Measurements from ENCODE around the gene CDKN2B. TPM values are rescaled to one million over a fixed set of nuclear protein-coding genes. Genes with fewer than 3 reads are reported as not detected.
A peak's percentile ranks its signal among the peaks of the same experiment; 100 is the strongest.

Gene CDKN2B
- polyA plus RNA-seq, 1 of the 3 experiments (the other 2 are of a cell fraction), result 6.3 TPM

DNA sequence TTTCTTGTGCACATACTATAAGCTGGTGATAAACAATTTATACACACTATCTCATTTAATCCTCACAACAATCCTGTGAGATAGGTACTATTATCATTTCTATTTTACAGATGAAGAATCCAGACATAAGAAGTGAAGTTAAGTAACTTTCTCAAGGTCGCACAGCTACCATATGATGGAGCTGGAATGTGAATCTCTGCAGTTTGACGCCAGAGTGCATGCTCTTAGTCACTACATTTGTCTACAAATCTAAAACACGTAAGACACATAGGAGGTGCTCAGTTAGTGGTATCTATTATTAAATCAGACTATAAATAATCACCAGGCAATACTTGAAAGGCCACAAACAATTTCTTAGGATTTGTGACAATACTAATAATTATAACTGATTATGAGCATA lies 45.0 kb upstream of the CDKN2B start:
- 53% methylated on average over 3 of the region's 3 CpGs for WGBS (ENCODE audit: low lambda C conversion rate)
- peaks cover 30% of the 10 kb centered on the region for H3F3A ChIP-seq (replicated peaks; ENCODE audit: insufficient read depth)

DNA sequence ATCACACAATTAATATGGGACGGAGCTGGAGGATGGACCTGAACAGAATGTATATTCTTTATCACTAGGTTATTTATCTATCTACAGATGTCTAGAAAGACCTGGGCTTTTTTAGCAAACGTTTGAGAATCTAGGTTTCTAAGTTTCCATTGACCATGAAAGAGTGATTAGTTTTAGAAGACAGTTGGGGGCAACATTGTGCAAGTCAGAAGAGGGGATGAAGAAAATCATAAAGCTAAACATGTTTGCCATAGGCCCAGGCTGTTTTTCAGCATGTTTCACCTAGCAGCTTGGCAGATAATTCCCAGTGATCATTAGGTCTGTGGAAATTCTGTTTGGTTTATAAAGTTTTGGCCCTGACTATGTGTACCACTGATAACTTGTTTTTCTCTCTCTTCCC lies 44.1 kb upstream of the CDKN2B start:
- Histone ChIP-seq H3K4me1 (ENCODE audit: control insufficient read depth in 1 of 2, insufficient read depth in 2 of 2, low read depth in 1 of 2, low read length in 1 of 2) (0 out of 4 replicates have a peak, but pooled peaks cover 0 to 6% of the 10 kb centered on the region in 2 experiments), H3K27me3 (ENCODE audit: insufficient read depth) (no peaks in the 10 kb centered on the region), H4K20me1 (ENCODE audit: insufficient read depth) (no peaks in the 10 kb centered on the region), H3K79me2 (ENCODE audit: insufficient read depth) (no peaks in the 10 kb centered on the region), H3F3A (replicated peaks; ENCODE audit: insufficient read depth) (peaks cover 30% of the 10 kb centered on the region), H2AFZ (ENCODE audit: low read depth) (no peak overlapping the region; the same call in 1 of the 2 replicates), H3K36me3 (replicated peaks in 1 of 2; ENCODE audit: control insufficient read depth in 1 of 2, insufficient read depth in 2 of 2, low read length in 1 of 2) (no peaks in the 10 kb centered on the region), H3K9me3 (no peaks in the 10 kb centered on the region), H3K9ac (peak overlapping the region; percentile 25; the same call in 1 of the 2 replicates), H3K4me2 (peak overlapping the region; percentile 33), H3K4me3 (ENCODE audit: low read depth in 2 of 2, low read length in 1 of 2) (no peak overlapping the region), H3K27ac (ENCODE audit: low read depth in 2 of 2, low read length in 1 of 2) (peak overlapping the region in 1 of 2 experiments; percentile 86; a peak in 2 of 4 replicates), H3K9me2 (no peaks in the 10 kb centered on the region)
- WGBS (ENCODE audit: low lambda C conversion rate), result 24% methylated on average over 2 of the region's 2 CpGs
- CTCF ChIA-PET, result interaction anchor here (1.8 to 6.2 kb wide), 4 partner anchors 8 to 66 kb away, joined by 5 to 23 read pairs (median 8); partner anchors contain the start of gene CDKN2B
- DNase-seq, result no peak
- POLR2A ChIA-PET, result interaction anchor here (0.5 kb wide), 1 partner anchor 251 kb away, joined by 4 read pairs; the partner anchor contains the start of gene MTAP
- no peak for TF ChIP-seq EP300 (IDR thresholded peaks at IDR 0.05; ENCODE audit: borderline replicate concordance in 1 of 2, low read depth in 1 of 2, low read length in 1 of 2)
- 0 out of 2 replicates have a peak, but pooled peaks have one; percentile 6 for TF ChIP-seq RAD21 (IDR thresholded peaks at IDR 0.05; ENCODE audit: low read length)
- TF ChIP-seq SMC3 (IDR thresholded peaks at IDR 0.05; ENCODE audit: low read depth, low read length), result 0 out of 2 replicates have a peak, but pooled peaks have one; percentile 6

More for the DNA sequence above, 45.0 kb upstream of the CDKN2B start:
- Histone ChIP-seq H3K9ac (no peak overlapping the region), H3K36me3 (replicated peaks in 1 of 2; ENCODE audit: control insufficient read depth in 1 of 2, insufficient read depth in 2 of 2, low read length in 1 of 2) (no peaks in the 10 kb centered on the region), H3K4me2 (no peak overlapping the region), H3K4me1 (ENCODE audit: control insufficient read depth in 1 of 2, insufficient read depth in 2 of 2, low read depth in 1 of 2, low read length in 1 of 2) (0 out of 4 replicates have a peak, but pooled peaks cover 0 to 6% of the 10 kb centered on the region in 2 experiments), H3K9me2 (no peaks in the 10 kb centered on the region), H3K79me2 (ENCODE audit: insufficient read depth) (no peaks in the 10 kb centered on the region), H3K4me3 (ENCODE audit: low read depth in 2 of 2, low read length in 1 of 2) (no peak overlapping the region), H3K27me3 (ENCODE audit: insufficient read depth) (no peaks in the 10 kb centered on the region), H4K20me1 (ENCODE audit: insufficient read depth) (no peaks in the 10 kb centered on the region), H2AFZ (ENCODE audit: low read depth) (no peak overlapping the region), H3K9me3 (no peaks in the 10 kb centered on the region), H3K27ac (ENCODE audit: low read depth in 2 of 2, low read length in 1 of 2) (peak overlapping the region in 1 of 2 experiments; percentile 86; a peak in 1 of 4 replicates)
- ChIA-PET CTCF (interaction anchor here (1.5 to 6.2 kb wide), 5 partner anchors 9 to 66 kb away, joined by 3 to 23 read pairs (median 6); partner anchors contain the start of gene CDKN2B), POLR2A (interaction anchor here (0.5 kb wide), 1 partner anchor 252 kb away, joined by 4 read pairs; the partner anchor contains the start of gene MTAP)
- DNase-seq, result no peak
- TF ChIP-seq ELF1 (IDR thresholded peaks at IDR 0.05), result no peak
- no peak for TF ChIP-seq SMC3 (IDR thresholded peaks at IDR 0.05; ENCODE audit: low read depth, low read length)
- TF ChIP-seq MEF2A (IDR thresholded peaks at IDR 0.05; ENCODE audit: borderline replicate concordance, low read depth), result no peak

DNA sequence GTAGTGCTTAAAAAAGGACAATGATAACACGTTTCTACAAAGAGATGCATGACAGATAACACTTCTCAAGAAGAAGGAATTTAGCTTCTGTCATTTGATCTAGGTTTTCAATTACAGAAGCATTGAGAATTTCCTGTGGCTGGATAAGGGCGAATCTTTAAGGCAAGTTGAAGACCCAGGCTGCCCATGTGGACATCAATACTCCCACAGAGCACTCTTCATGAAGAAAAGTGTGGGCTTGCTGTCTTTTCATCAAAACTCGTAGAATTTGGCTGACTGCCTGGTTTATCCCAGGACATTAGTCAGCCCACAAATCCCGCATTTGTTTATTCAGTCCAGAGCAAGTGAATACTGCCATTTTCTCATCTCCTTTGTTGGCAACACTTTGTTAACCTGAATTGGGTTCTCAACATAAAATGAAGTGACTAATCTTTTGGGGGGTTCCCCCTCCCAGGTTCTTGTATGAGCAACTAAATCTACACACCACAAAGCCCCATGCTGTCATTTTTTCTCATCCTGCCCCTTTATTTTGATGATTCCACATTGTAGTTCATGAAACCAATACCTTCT lies 43.4 kb upstream of the CDKN2B start:
- no peak overlapping the region for H3K4me3 ChIP-seq (ENCODE audit: low read depth in 2 of 2, low read length in 1 of 2)
- H3K4me2 ChIP-seq, result peak overlapping the region; percentile 33
- H3K27me3 ChIP-seq (ENCODE audit: insufficient read depth), result no peaks in the 10 kb centered on the region
- no peaks in the 10 kb centered on the region for H3K36me3 ChIP-seq (replicated peaks in 1 of 2; ENCODE audit: control insufficient read depth in 1 of 2, insufficient read depth in 2 of 2, low read length in 1 of 2)
- 0 out of 4 replicates have a peak, but pooled peaks cover 0 to 6% of the 10 kb centered on the region in 2 experiments for H3K4me1 ChIP-seq (ENCODE audit: control insufficient read depth in 1 of 2, insufficient read depth in 2 of 2, low read depth in 1 of 2, low read length in 1 of 2)
- H3K9ac ChIP-seq, result peak overlapping the region; percentile 25; the same call in 1 of the 2 replicates
- no peaks in the 10 kb centered on the region for H3K9me2 ChIP-seq
- ChIA-PET CTCF (interaction anchor here (0.7 to 6.2 kb wide), 3 partner anchors 14 to 236 kb away, joined by 3 to 23 read pairs (median 5); no protein-coding TSS in a partner anchor), POLR2A (no interaction called here)
- peak overlapping the region; percentile 9 to 86; a peak in 3 of 4 replicates for H3K27ac ChIP-seq (ENCODE audit: low read depth in 2 of 2, low read length in 1 of 2)
- H3F3A ChIP-seq (replicated peaks; ENCODE audit: insufficient read depth), result peaks cover 30% of the 10 kb centered on the region
- peak; percentile 92 for TF ChIP-seq NFIC (IDR thresholded peaks at IDR 0.05; ENCODE audit: borderline replicate concordance)
- peak in 1 of 2 experiments; percentile 72; a peak in 2 of 4 replicates for TF ChIP-seq EP300 (IDR thresholded peaks at IDR 0.05; ENCODE audit: borderline replicate concordance in 1 of 2, low read depth in 1 of 2, low read length in 1 of 2)
- TF ChIP-seq RFX5 (IDR thresholded peaks at IDR 0.05; ENCODE audit: low read length), result no peak
- TF ChIP-seq, protein P1, sequence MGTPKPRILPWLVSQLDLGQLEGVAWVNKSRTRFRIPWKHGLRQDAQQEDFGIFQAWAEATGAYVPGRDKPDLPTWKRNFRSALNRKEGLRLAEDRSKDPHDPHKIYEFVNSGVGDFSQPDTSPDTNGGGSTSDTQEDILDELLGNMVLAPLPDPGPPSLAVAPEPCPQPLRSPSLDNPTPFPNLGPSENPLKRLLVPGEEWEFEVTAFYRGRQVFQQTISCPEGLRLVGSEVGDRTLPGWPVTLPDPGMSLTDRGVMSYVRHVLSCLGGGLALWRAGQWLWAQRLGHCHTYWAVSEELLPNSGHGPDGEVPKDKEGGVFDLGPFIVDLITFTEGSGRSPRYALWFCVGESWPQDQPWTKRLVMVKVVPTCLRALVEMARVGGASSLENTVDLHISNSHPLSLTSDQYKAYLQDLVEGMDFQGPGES (IDR thresholded peaks at IDR 0.05; ENCODE audit: low read depth, low read length), result no peak
- TF ChIP-seq JUND (IDR thresholded peaks at IDR 0.05), result peak; percentile 51
- TF ChIP-seq TEAD4 (IDR thresholded peaks at IDR 0.05; ENCODE audit: borderline replicate concordance, insufficient read depth), result peak; percentile 85
- peak; percentile 55; the same call in 1 of the 2 replicates for TF ChIP-seq FOXM1 (IDR thresholded peaks at IDR 0.05; ENCODE audit: low read depth)
- peak; percentile 79 for TF ChIP-seq TCF12 (IDR thresholded peaks at IDR 0.05)
- peak; percentile 50; the same call in 1 of the 2 replicates for TF ChIP-seq RXRA (IDR thresholded peaks at IDR 0.05; ENCODE audit: borderline replicate concordance, low read depth)
- peak; percentile 66; the same call in 1 of the 2 replicates for TF ChIP-seq FOSL2 (IDR thresholded peaks at IDR 0.05; ENCODE audit: borderline replicate concordance, low read depth)
- TF ChIP-seq SMC3 (IDR thresholded peaks at IDR 0.05; ENCODE audit: low read depth, low read length), result no peak
- TF ChIP-seq, protein P2, sequence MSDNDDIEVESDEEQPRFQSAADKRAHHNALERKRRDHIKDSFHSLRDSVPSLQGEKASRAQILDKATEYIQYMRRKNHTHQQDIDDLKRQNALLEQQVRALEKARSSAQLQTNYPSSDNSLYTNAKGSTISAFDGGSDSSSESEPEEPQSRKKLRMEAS (IDR thresholded peaks at IDR 0.05; ENCODE audit: low read depth), result no peak
- TF ChIP-seq, protein P3, sequence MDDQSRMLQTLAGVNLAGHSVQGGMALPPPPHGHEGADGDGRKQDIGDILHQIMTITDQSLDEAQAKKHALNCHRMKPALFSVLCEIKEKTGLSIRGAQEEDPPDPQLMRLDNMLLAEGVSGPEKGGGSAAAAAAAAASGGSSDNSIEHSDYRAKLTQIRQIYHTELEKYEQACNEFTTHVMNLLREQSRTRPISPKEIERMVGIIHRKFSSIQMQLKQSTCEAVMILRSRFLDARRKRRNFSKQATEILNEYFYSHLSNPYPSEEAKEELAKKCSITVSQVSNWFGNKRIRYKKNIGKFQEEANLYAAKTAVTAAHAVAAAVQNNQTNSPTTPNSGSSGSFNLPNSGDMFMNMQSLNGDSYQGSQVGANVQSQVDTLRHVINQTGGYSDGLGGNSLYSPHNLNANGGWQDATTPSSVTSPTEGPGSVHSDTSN (IDR thresholded peaks at IDR 0.05), result peak; percentile 62
- TF ChIP-seq FOXJ3 (CRISPR knock-in tag; IDR thresholded peaks at IDR 0.05), result no peak
- TF ChIP-seq MEF2A (IDR thresholded peaks at IDR 0.05; ENCODE audit: borderline replicate concordance, low read depth), result no peak
- no peaks in the 10 kb centered on the region for H4K20me1 ChIP-seq (ENCODE audit: insufficient read depth)
- no peaks in the 10 kb centered on the region for H3K9me3 ChIP-seq
- no peak overlapping the region for H2AFZ ChIP-seq (ENCODE audit: low read depth)
- no peaks in the 10 kb centered on the region for H3K79me2 ChIP-seq (ENCODE audit: insufficient read depth)
- 1% methylated on average over 4 of the region's 4 CpGs for WGBS (ENCODE audit: low lambda C conversion rate)
- no peak for DNase-seq

Measured in SK-N-SH (cell line).